ENCODE data around the gene PBX3. TPM values are rescaled to one million over a fixed set of nuclear protein-coding genes. Genes with fewer than 3 reads are reported as not detected.

The PBX3 gene
- total RNA-seq, 1 donor from 2014 or later = 46.1 TPM

GRCh38 chr9:125924351-125924750 is 177.2 kb downstream of the PBX3 start:
- DNase-seq (no peak), ATAC-seq (no peak)
- TF ChIP-seq CTCF (IDR thresholded peaks at IDR 0.05) = no peak
- Histone ChIP-seq H3K36me3 (peaks cover 5% of the 10 kb centered on the region), H3K4me1 (no peaks in the 10 kb centered on the region), H3K4me3 (no peak overlapping the region), H3K9me3 (no peaks in the 10 kb centered on the region), H3K27ac (no peak overlapping the region), H3K27me3 (ENCODE audit: low read depth) (no peaks in the 10 kb centered on the region)
- intact Hi-C loops (cut with DNase I) = no loop called here

DNA sequence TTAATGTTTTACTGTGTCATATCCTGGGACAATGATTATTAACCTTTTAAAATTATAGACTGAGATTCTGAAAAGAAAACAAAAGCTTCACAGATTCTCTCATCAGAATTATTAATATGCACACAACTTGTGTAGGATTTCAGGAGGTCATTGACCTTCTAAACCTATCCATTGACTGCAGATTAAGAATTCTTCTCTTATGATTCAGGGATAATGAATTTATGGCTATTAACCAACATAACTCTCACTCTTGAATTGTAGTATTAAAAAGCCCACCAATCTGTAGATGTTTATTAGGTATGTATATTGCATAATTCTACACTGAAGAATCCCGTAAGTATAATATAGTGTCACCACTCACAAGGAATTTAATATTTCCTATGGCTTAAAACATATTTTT is 179.8 kb downstream of the PBX3 start:
- intact Hi-C loops (cut with DNase I) = no loop called here
- TF ChIP-seq CTCF (IDR thresholded peaks at IDR 0.05) = no peak

DNA sequence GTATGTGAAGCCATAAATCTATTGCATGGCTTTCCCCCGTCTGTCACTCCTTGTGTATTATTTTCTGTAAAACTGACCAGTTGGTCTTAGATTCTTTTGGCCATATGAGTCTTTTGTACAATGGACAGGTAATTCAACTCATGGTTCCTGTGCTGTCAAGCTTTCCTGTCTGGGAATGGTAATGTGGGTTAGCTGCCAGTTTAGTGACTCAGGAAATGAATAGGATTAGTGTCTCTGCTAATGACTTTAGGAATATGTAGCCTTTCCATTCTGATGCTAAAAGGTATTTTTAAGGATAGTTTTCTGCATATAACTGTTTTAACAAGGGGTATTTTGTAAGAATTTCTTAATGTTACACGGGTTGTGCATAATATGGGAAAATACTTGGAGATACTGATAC is 182.7 kb downstream of the PBX3 start:
- Histone ChIP-seq H3K4me3 (no peak overlapping the region), H3K27ac (no peak overlapping the region), H3K27me3 (ENCODE audit: low read depth) (no peaks in the 10 kb centered on the region), H3K9me3 (no peaks in the 10 kb centered on the region), H3K4me1 (no peaks in the 10 kb centered on the region), H3K36me3 (no peaks in the 10 kb centered on the region)
- intact Hi-C loops (cut with DNase I) = no loop called here
- no peak for DNase-seq
- TF ChIP-seq CTCF (IDR thresholded peaks at IDR 0.05) = no peak
- no peak for ATAC-seq

More for the DNA sequence above, 179.8 kb downstream of the PBX3 start:
- Histone ChIP-seq H3K27me3 (ENCODE audit: low read depth) (no peaks in the 10 kb centered on the region), H3K27ac (no peak overlapping the region), H3K9me3 (no peaks in the 10 kb centered on the region), H3K4me1 (no peaks in the 10 kb centered on the region), H3K4me3 (no peak overlapping the region), H3K36me3 (peaks cover 5% of the 10 kb centered on the region)
- ATAC-seq (no peak), DNase-seq (no peak)

- Histone ChIP-seq H3K27me3 (ENCODE audit: low read depth) (no peaks in the 10 kb centered on the region), H3K4me3 (no peak overlapping the region), H3K27ac (no peak overlapping the region), H3K4me1 (no peaks in the 10 kb centered on the region), H3K36me3 (peaks cover 11% of the 10 kb centered on the region), H3K9me3 (no peaks in the 10 kb centered on the region)
- ATAC-seq (no peak), DNase-seq (no peak)
- no peak for TF ChIP-seq CTCF (IDR thresholded peaks at IDR 0.05)
- intact Hi-C loops (cut with DNase I) = no loop called here
These were observed 184.0 kb downstream of the PBX3 start for GRCh38 chr9:125931211-125931610.

GRCh38 chr9:125932012-125932411 is 184.8 kb downstream of the PBX3 start:
- Histone ChIP-seq H3K27me3 (ENCODE audit: low read depth) (no peaks in the 10 kb centered on the region), H3K4me3 (no peak overlapping the region), H3K4me1 (no peaks in the 10 kb centered on the region), H3K27ac (no peak overlapping the region), H3K36me3 (peaks cover 15% of the 10 kb centered on the region), H3K9me3 (no peaks in the 10 kb centered on the region)
- intact Hi-C loops (cut with DNase I) = no loop called here
- DNase-seq = no peak
- ATAC-seq = no peak
- TF ChIP-seq CTCF (IDR thresholded peaks at IDR 0.05) = no peak

Measured in lower lobe of right lung (tissue), 2 donors.